GM10266 (cell line): ENCODE results near the gene C14orf39.
"Not testable (repeated sequence)": the region's sequence is repeated elsewhere in the genome, so short reads cannot be mapped to it uniquely, and the experiment has no call there.

Experiments
- DNase-seq: peaks from one replicate; pipeline ENCODE4 v3.0.0; 2012; ENCODE audit errors: extremely low spot score
- TF ChIP-seq, protein P1 (sequence below): IDR thresholded peaks from 2 replicates; pipeline ENCODE4 v1.5.1; 2012; ENCODE audit warnings: mild to moderate bottlenecking, low read depth; ENCODE audit not compliant: control insufficient read depth, insufficient read depth; ENCODE audit errors: missing control alignments

Gene C14orf39

GRCh38 chr14:60488175-60488574 lies 2.3 kb upstream of the C14orf39 start:
- DNase-seq = no peak
- TF ChIP-seq, protein P1, sequence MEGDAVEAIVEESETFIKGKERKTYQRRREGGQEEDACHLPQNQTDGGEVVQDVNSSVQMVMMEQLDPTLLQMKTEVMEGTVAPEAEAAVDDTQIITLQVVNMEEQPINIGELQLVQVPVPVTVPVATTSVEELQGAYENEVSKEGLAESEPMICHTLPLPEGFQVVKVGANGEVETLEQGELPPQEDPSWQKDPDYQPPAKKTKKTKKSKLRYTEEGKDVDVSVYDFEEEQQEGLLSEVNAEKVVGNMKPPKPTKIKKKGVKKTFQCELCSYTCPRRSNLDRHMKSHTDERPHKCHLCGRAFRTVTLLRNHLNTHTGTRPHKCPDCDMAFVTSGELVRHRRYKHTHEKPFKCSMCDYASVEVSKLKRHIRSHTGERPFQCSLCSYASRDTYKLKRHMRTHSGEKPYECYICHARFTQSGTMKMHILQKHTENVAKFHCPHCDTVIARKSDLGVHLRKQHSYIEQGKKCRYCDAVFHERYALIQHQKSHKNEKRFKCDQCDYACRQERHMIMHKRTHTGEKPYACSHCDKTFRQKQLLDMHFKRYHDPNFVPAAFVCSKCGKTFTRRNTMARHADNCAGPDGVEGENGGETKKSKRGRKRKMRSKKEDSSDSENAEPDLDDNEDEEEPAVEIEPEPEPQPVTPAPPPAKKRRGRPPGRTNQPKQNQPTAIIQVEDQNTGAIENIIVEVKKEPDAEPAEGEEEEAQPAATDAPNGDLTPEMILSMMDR = no peak

DNA sequence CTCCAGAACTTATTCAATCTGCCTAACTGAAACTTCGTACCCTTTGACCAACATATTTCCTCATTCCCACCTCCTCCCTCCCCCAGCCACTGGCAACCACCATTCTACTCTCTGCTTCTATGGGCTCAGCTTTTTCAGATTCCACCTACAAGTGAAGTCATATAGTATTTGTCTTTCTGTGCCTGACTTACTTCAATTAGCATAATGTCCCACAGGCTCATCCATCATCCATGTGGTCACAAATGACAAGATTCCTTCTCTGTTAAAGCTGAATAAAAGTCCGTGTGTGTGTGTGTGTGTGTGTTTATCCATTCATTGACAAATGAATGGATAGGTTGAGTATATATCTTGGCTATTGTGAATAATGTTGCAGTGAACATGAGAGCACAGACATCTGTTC lies 1.3 kb upstream of the C14orf39 start:
- TF ChIP-seq, protein P1 = no peak
- no peak for DNase-seq

- TF ChIP-seq, protein P1 = no peak
- DNase-seq = no peak
Observed at GRCh38 chr14:60485057-60485597, 736 bp downstream of the C14orf39 start.

DNA sequence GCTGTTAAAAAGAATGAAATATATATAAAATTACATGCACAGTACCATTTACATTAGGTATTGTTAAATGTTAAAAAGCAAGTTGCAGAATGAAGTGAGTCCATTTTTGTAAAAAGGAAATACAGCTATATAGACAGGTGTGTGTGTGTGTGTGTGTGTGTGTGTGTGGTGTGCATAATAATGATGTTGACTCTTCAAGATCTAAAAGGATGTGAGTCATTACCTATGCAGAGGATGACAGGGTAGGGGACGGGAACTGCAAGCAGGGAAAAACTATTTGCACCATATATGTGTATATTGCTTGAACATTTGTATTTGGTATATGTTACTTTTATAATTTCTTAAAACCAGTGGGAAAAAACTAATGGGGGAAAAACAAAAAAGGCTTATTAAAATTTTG lies 3.1 kb downstream of the C14orf39 start:
- no peak for DNase-seq
- TF ChIP-seq, protein P1 = no peak

- not testable (repeated sequence) for DNase-seq
Observed at GRCh38 chr14:60480248-60480647, 5.6 kb downstream of the C14orf39 start.

DNA sequence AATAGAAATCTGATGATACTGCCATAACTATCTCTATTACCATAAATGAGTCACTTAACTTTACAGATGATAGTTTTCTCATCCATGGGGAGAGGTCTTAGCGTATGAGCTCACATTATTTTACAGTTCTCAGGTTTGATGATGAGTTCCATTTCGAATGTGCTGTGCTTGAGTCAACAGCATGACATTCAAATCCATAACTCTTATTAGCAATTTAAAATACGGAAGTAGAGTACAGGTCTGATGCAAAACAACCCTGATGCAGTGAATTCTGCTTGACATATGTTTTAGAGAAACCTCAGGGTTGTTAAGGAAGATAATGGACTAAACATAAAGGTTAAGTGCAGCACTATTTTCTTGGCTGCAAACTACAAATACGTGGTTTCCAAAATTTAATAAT lies 30.0 kb downstream of the C14orf39 start:
- DNase-seq = no peak
- TF ChIP-seq, protein P1 = no peak

DNA sequence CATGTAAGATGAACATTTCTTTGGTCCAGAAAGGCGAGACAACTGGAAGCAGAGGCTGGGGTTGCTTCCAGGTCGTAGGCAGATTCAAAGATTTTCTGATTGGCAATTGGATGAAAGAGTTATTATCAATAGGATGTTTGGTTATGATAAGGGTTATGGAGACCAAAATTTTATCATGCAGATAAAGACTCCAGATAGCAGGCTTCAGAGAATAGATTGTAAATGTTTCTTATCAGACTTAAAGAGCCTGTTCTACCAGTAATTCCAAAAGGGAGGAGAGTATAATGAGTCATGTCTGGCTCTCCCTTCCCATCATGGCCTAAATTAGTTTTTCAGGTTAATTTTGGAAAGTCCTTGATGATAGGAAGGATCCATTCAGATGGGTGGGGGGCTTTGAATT lies 55.6 kb downstream of the C14orf39 start:
- DNase-seq = no peak
- TF ChIP-seq, protein P1 = no peak

GRCh38 chr14:60420050-60420449 lies 65.8 kb downstream of the C14orf39 start:
- DNase-seq = no peak
- TF ChIP-seq, protein P1 = no peak

DNA sequence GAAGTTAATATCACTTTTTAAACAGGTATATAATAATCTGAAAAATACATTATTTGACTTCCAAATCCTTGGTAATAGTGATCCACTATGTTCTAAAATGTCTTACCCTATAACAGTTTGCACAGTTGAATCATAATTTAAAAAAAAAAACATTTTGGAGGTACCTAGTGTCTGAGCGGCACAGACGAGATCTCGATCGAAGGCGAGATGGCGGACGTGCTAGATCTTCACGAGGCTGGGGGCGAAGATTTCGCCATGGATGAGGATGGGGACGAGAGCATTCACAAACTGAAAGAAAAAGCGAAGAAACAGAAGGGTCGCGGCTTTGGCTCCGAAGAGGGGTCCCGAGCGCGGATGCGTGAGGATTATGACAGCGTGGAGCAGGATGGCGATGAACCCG lies 88.3 kb downstream of the C14orf39 start:
- DNase-seq = not testable (repeated sequence)
